NCI-H526 treated with DMSO at 0.1 percent for 48 hours (cell line): ENCODE measurements around the gene ATP5MC2.
"Not testable (repeated sequence)": the region's sequence is repeated elsewhere in the genome, so short reads cannot be mapped to it uniquely, and the experiment has no call there.

Experiments used
- DNase-seq: peaks from one replicate; lab custom pipeline; 2025; lab: John Stamatoyannopoulos, UW

Gene ATP5MC2

DNA sequence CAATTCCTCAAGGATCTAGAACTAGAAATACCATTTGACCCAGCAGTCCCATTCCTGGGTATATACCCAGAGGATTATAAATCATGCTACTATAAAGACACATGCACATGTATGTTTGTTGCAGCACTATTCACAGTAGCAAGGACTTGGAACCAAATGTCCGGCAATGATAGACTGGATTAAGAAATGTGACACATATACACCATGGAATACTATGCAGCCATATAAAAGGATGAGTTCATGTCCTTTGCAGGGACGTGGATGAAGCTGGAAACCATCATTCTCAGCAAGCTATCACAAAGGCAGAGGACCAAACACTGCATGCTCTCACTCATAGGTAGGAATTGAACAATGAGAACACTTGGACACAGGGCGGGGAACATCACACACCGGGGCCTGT lies 29.6 kb downstream of the ATP5MC2 start:
- DNase-seq: not testable (repeated sequence)

DNA sequence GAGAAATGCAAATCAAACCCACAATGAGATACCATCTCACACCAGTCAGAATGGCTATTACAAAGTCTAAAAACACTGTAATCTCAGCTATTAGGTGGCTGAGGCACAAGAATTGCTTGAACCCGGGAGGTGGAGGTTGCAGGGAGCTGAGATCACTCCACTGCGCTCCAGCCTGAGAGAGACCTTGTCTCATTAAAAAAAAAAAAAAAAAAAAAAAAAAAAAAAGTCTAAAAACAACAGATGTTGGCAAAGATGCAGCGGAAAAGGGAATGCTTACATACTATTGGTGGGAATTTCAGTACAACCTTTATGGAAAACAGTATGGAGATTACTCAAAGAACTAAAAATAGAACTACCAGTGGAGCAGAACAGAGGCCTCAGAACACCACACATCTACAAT lies 30.7 kb downstream of the ATP5MC2 start:
- peak; percentile 4 for DNase-seq

GRCh38 chr12:53644133-53644532 lies 31.8 kb downstream of the ATP5MC2 start:
- DNase-seq: no peak

DNA sequence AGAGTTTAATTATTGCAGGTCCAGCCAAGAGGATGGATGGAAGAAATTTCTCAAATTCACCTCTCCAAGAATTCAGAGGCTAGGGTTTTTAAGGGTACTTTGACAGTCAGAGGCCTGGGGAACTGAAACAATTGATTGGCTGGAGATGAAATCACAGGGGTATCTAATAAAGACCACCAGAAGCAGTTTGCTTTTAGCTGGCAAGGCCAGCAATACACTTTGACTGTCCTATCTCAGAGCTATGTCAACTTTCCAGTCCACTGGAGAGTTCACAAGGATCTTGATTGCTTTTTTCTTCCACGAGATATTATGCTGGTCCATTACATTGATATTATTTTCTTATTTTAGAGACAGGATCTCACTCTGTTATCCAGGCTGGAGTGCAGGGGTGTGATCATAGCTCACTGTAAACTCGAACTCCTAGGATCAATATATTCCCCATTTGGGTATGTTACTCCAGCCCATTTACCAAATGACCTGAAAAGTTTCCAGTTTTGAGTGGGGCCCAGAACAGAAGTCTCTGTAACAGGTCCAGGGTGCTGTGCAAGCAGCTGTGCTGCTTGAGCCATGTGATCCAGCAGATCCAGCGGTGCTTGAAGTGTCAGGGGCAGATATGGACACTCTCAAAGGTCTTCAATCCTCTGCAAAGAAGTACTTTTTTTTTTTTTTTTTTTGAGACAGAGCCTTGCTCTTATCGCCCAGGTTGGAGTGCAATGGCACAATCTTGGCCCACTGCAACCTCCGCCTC lies 32.5 kb downstream of the ATP5MC2 start:
- DNase-seq: no peak

DNA sequence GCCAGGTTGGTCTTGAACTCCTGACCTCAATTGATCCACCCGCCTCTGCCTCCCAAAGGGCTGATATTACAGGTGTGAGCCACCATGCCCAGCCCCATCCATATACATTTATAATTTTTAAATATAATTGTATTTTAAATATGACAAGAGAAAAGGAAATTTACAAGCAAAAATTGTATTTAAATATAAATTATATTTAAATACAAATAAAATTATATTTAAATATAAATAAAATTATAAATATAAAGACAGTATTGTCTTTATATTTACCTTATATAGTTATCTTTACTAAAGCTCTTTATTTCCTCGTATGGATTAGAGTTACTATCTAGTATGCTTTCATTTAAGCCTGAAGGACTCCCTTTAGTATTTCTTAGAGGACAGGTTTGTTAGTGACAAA lies 37.8 kb downstream of the ATP5MC2 start:
- DNase-seq: no peak

DNA sequence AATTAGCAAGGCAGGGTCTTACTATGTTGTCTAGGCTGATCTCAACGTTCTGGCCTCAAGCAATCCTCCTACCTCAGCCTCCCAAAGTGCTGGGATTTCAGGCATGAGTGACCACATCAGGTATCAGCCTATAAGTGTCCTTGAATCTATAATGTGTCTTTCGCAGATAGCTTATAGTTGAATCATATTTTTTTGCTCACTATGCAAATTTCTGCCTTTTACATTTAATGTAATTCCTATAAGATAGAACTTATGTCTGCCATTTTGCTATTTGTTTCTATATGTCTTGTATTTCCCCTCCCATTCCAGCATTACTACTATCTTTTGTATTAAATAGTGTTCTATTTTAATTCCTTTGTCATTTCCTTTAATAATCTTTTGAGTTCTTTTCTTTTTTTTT lies 39.2 kb downstream of the ATP5MC2 start:
- DNase-seq: no peak

GRCh38 chr12:53635708-53636107 lies 40.2 kb downstream of the ATP5MC2 start:
- not testable (repeated sequence) for DNase-seq

DNA sequence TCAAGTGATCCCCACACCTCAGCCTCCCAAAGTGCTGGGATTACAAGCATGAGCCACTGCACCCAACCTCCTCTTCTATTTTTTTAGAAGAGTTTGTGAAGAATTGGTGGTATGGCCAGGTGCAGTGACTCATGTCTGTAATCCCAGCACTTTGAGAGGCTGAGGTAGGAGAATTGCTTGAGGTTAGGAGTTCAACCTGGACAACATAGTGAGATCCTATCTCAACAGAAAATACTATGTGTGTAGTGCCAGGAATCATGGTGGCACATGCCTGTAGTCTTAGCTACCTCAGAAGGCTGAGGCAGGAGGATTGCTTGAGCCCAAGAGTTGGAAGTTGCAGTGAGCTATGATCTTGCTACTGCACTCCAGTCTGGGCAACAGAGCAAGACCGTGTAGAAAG lies 44.2 kb downstream of the ATP5MC2 start:
- DNase-seq: no peak

- no peak for DNase-seq
Observed at GRCh38 chr12:53627919-53628318, 48.0 kb downstream of the ATP5MC2 start.

DNA sequence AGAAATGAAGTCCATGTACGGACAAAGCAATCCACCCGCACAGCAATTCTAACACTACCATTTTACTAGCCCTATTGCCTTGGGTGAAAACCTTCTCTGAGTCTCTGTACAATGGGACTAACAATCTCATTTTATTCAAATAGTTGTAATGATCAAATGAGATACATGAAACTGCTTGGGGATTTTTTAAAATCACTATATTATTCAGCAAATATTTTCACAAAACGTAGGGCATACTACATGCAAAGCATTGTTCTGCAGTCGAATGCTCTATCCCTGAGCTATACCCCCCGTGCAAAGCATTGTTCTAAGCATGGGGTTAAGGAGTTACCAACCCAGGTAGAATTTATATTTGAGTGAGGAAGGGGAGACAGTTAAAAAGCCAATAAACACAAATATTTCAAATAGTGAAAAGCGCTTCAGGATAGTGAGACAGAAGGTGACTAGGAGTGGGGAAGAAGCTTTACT lies 49.1 kb downstream of the ATP5MC2 start:
- peak; percentile 66 for DNase-seq

DNA sequence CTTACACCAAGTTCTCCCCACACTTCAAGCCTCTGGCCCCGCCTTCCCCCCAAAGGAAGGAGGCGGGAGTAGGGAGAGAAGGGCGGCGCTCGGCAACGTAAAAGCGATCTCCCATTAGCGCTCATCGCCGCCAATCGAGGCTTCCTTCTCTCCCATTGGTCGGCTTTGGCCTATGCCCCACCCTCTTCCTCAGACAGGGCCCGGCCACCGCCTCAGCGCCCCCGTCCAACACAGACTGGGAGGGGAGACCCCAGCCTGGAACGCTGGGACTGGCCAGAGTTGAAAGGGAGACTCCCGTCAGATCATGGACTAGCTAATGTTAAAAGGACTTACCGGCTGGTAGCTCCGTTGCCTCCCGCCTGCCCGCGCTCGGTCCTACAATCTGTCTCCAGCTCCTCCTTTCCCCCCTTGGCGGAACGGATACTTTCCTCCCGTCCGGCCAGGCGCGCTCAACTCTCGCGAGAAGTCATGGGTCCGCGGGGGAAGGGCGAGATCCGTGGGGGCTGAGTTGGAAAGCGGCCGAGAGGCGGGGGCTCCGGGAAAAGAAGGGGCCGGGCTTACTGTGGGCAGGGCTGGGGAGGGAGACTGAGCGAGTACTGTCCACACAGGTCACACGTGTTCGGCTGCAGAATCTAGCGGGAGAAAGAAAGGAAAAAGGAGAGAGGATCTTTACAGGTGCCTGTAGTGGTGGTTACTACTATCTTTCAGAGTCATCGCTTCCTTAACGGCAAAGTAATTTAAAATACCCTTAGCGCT lies 49.8 kb downstream of the ATP5MC2 start, which contains the start of gene ATF7:
Gene ATF7 (minus strand): TSS at position 437 of the 756 bp plus-strand sequence. CDS start 25,382 bp downstream, outside the sequence.
- peak; percentile 94 for DNase-seq

DNA sequence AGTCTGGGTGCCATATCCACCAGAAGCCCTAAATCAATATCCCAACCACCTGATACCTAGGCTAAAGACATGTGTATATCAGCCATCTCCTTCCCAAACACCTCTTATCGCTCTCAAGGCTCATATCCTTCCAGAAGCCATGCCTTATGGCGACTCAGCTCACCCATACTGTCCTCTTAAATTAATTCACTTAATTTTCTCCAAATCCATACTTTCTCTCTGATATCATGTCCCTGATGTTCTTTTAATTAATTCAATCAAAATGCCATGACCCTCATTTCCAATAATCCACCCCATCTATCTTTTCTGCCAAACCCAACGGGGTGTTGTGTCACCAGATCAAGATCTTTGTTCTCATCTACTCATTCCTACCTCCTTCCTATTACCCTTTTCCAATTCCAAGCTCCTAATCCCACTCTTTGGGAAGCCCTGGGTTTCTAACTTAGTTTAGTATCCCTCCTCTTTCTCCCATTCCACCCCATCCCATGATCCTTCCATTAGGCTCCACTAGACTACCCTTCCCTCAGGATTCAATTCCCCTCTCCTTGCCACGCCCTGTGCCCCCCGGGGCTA lies 50.4 kb downstream of the ATP5MC2 start:
- no peak for DNase-seq

DNA sequence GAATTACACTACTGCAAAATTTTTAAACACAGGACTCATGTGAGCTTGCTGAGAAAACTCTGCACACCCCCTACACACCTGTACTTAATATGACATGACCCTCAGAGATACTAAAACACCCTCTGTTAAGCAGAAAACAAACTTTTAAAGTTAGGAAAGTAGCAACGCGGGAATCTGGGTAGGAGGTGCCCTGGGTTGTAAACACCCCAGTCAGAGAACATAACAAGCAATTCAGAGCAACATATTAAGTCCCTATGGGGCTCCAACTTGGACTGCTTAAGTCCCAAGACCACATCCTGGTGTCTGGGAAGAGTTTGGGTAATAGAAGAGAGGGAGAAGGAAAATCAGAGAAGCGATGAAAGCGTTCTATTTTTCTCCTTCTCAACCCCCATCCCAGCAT lies 50.9 kb downstream of the ATP5MC2 start:
- DNase-seq: no peak

DNA sequence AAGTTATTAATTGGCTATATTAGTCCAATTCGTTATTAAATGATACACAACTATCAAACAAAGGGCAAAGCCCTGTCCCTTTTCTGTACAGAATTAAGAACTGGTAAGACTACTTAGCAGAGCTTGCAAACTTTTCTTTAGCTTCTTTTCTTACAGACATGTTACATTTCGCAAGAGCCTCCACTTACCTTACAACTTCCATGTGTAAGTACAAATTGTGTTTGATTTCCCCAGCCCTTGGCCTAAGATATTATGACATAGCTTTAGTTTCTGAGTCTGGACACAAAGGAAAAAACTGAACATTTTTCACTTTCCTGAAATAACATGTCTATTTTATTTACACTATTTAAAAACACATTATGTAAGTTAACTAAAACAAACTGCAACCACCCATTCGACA lies 51.4 kb downstream of the ATP5MC2 start:
- no peak for DNase-seq

DNA sequence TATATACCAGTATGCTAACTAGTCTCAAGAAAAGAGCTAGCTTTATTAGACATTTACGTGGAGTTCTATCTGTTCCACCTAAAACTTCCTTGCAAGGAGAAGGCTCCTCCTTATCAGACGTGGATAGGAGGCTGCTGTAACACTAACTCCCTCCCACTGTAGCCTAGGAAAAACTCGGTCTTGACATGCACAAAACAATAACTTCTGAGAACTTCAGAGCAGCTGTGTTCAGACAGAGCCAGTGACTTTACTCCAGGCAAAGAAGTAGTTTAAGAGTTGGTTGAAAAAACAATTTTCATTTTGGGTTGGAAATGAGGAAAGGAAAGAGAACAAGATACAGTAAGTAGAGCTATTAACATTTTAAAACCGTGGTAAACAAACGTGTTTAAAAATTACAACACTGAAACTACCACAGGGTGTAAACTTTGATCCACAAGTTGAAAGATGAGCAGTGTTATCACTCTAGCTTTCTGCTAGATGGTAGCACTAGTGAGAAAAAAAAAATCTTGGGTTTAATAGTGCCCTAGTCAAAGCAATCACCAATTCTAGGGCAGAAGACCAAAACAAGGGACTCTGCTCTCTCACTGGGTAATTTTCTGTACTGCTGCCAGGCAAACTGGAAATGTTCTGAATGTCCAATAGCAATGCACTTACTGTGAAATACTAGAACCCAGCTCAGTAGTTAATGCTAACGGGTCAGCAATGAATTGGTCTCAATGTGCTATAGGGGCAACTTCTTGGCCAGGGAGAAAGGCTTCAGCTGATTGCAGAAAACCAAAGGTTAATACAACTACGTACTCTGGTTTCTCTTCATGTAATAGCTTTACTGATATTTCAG lies 52.1 kb downstream of the ATP5MC2 start:
- no peak for DNase-seq

DNA sequence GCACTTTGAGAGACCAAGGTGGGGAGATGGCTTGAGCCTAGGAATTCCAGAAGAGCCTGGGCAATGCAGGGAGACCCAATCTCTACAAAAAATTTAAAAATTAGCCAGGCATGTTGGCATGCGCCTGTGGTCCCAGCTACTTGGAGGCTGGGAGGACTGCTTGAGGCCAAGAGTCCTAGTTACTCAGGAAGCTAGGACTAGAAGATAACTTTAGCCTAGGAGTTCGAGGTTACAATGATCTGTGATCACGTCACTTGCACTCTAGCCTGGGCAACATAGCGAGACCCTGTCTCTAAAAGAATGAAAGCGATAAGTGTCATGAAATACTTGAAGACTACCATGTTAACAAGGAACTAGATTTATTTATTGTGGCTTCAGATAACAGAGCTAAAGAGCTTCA lies 53.2 kb downstream of the ATP5MC2 start:
- no peak for DNase-seq

DNA sequence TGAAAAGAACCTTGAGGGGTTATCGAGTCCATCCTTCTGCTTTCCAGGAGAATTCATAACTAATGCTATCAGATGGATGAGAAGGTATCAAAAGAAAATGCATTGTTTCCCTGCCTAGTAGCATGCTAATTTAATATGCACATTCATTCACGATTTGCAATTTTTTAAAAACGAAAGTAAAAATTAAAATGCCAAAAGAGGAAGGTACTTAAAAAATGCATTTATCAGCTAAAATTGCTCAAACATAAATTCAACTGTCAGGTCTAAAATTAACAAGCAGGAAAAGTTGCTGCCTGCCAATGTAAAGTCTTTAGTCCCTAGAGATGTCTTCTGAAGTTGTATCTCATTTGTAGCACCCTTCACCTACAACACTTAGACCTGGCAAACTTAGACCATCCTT lies 57.6 kb downstream of the ATP5MC2 start:
- no peak for DNase-seq

GRCh38 chr12:53617700-53618099 lies 58.2 kb downstream of the ATP5MC2 start:
- DNase-seq: no peak

DNA sequence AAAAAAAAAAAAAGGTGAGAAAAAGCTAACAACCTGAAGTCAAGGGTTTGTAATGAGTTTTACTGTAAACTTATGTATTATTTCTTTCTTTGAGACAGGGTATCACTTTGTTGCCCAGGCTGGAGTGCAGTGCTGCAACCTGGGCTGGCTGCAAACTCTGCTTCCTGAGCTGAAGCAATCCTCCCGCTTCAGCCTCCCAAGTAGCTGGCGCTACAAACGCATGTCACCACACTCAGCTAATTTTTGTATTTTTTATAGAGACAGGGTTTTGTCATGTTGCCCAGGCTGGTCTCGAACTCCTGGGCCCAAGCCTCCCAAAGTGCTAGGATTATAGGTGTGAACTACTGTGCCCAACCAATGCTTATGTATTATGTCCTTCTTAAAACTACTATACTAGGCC lies 58.9 kb downstream of the ATP5MC2 start:
- no peak for DNase-seq
